ENCODE results near the gene PRDM16.

Gene PRDM16

GRCh38 chr1:3265835-3266805, 197.1 kb downstream of the PRDM16 start:
- POLR2A ChIA-PET = no interaction called here
- TF ChIP-seq ZNF529 (tag by site-specific recombination; IDR thresholded peaks at IDR 0.05; ENCODE audit: insufficient replicate concordance) (no peak), ZNF664 (tag by site-specific recombination; IDR thresholded peaks at IDR 0.05) (no peak), ZNF600 (tag by site-specific recombination; IDR thresholded peaks at IDR 0.05) (no peak), ZNF214 (tag by site-specific recombination; IDR thresholded peaks at IDR 0.05; ENCODE audit: borderline replicate concordance) (no peak), ZNF544 (tag by site-specific recombination; IDR thresholded peaks at IDR 0.05) (no peak), ZNF121 (tag by site-specific recombination; IDR thresholded peaks at IDR 0.05) (no peak), ZNF248 (tag by site-specific recombination; IDR thresholded peaks at IDR 0.05) (no peak), ZNF707 (tag by site-specific recombination; IDR thresholded peaks at IDR 0.05) (no peak), SP2 (tag by site-specific recombination; IDR thresholded peaks at IDR 0.05) (no peak)
- H3K9me3 ChIP-seq (ENCODE audit: control insufficient read depth, insufficient read depth, low read depth, low read length) = no peaks in the 10 kb centered on the region
- no peaks in the 10 kb centered on the region for H3K36me3 ChIP-seq (ENCODE audit: control insufficient read depth in 2 of 2, insufficient read depth in 1 of 2, low read length in 2 of 2)
- H3K4me1 ChIP-seq (ENCODE audit: control insufficient read depth, insufficient read depth, low read length) = no peaks in the 10 kb centered on the region
- no peak overlapping the region for H3K27ac ChIP-seq (ENCODE audit: extremely low read depth, low read depth, low read length)
- no peak overlapping the region for H3K4me3 ChIP-seq (ENCODE audit: low read depth, low read length)
- CTCF ChIA-PET = interaction anchor here (1.1 kb wide), 1 partner anchor 18 kb away, joined by 3 read pairs; no protein-coding TSS in a partner anchor

DNA sequence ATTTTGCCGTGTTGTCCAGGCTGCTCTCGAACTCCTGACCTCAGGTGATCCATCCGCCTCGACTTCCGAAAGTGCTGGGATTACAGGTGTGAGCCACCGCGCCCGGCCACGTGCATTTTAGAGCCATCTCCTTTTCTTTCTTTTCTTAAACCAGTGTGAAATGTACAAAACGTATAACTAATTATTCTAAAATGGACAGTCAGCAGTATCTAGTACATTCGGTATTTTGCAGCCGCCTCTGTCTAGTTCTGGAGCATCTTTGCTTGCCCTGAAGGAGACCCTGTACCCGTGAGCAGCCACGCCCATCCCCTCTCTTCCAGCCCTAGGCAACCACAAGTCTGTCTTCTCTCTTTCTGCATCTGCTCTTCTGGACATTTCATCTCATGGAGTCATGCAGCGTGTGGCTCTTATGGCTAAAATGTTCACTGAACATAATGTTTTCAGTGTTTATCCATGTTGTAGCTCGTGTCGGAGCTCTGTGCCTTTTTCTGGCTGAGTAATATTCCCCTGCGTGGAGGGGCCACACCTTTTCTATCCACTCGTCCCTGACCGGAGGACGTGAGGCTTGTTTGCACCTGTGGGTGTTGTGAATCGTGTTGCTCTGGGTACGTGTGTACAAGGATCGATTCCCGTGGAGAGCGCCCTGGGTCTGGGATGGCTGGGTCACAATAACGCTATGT, 198.0 kb downstream of the PRDM16 start:
- Histone ChIP-seq H3K36me3 (ENCODE audit: control insufficient read depth in 2 of 2, insufficient read depth in 1 of 2, low read length in 2 of 2) (no peaks in the 10 kb centered on the region), H3K4me3 (ENCODE audit: low read depth, low read length) (no peak overlapping the region), H3K9me3 (ENCODE audit: control insufficient read depth, insufficient read depth, low read depth, low read length) (no peaks in the 10 kb centered on the region), H3K4me1 (ENCODE audit: control insufficient read depth, insufficient read depth, low read length) (no peaks in the 10 kb centered on the region), H3K27ac (ENCODE audit: extremely low read depth, low read depth, low read length) (no peak overlapping the region)
- CTCF ChIA-PET = no interaction called here
- POLR2A ChIA-PET = no interaction called here
- TF ChIP-seq ZNF146 (tag by site-specific recombination; IDR thresholded peaks at IDR 0.05) (peak; percentile 92), ZSCAN18 (tag by site-specific recombination; IDR thresholded peaks at IDR 0.05) (no peak)

DNA sequence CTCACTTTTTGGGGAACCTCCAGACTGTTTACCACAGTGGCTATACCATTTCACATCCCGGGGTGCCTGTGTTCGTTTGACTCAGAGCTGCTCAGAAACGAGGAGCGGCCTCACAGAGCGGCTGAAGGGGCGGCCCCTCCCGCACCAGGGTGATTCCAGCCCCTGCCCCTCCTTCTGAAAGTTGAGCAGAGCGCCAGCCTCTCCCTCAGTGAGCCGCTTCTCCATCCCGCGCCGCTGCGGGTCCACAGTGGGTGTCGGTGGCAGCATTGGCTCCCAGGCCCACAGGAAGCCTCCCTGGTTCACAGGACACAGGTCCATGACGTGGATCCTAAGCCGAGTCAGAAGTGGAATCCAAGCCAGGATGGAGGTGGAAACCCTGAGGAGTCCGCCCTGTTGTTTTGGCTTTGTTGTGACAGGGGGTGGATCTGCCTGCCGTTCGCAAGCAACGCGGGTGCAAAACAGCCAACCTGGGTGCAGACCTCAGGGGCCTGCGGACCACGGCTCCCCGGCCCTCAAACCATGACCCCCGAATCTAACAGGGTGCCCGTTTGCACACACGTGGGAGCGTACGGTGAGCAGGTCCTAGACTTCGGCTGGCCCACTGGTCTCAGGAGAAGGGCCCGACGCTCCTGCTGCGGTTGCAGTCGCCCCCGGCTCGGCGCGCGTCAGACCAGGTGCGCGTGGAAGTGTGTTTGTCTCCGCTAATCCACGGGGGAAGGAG, 198.7 kb downstream of the PRDM16 start:
- Histone ChIP-seq H3K36me3 (ENCODE audit: control insufficient read depth in 2 of 2, insufficient read depth in 1 of 2, low read length in 2 of 2) (no peaks in the 10 kb centered on the region), H3K4me1 (ENCODE audit: control insufficient read depth, insufficient read depth, low read length) (no peaks in the 10 kb centered on the region), H3K27ac (ENCODE audit: extremely low read depth, low read depth, low read length) (no peak overlapping the region), H3K4me3 (ENCODE audit: low read depth, low read length) (no peak overlapping the region), H3K9me3 (ENCODE audit: control insufficient read depth, insufficient read depth, low read depth, low read length) (no peaks in the 10 kb centered on the region)
- CTCF ChIA-PET = no interaction called here
- no peak for TF ChIP-seq ZNF335 (tag by site-specific recombination; conservative IDR thresholded peaks at IDR 0.05)
- POLR2A ChIA-PET = no interaction called here

- POLR2A ChIA-PET = no interaction called here
- CTCF ChIA-PET = no interaction called here
- Histone ChIP-seq H3K4me3 (ENCODE audit: low read depth, low read length) (no peak overlapping the region), H3K9me3 (ENCODE audit: control insufficient read depth, insufficient read depth, low read depth, low read length) (no peaks in the 10 kb centered on the region), H3K36me3 (ENCODE audit: control insufficient read depth in 2 of 2, insufficient read depth in 1 of 2, low read length in 2 of 2) (no peaks in the 10 kb centered on the region), H3K4me1 (ENCODE audit: control insufficient read depth, insufficient read depth, low read length) (no peaks in the 10 kb centered on the region), H3K27ac (ENCODE audit: extremely low read depth, low read depth, low read length) (no peak overlapping the region)
- TF ChIP-seq ZNF701 (tag by site-specific recombination; IDR thresholded peaks at IDR 0.05) (no peak), ZNF366 (tag by site-specific recombination; conservative IDR thresholded peaks at IDR 0.05) (no peak), ZNF223 (tag by site-specific recombination; IDR thresholded peaks at IDR 0.05) (no peak), ZIC2 (tag by site-specific recombination; IDR thresholded peaks at IDR 0.05) (no peak), GLI4 (tag by site-specific recombination; IDR thresholded peaks at IDR 0.05) (no peak), MEIS1 (CRISPR knock-in tag; IDR thresholded peaks at IDR 0.05; ENCODE audit: borderline replicate concordance) (no peak), ZNF544 (tag by site-specific recombination; IDR thresholded peaks at IDR 0.05) (no peak), REPIN1 (tag by site-specific recombination; IDR thresholded peaks at IDR 0.05; ENCODE audit: low read depth) (no peak), ZNF280C (tag by site-specific recombination; IDR thresholded peaks at IDR 0.05) (no peak), ZNF48 (tag by site-specific recombination; IDR thresholded peaks at IDR 0.05) (no peak)
- TF ChIP-seq, protein P1, sequence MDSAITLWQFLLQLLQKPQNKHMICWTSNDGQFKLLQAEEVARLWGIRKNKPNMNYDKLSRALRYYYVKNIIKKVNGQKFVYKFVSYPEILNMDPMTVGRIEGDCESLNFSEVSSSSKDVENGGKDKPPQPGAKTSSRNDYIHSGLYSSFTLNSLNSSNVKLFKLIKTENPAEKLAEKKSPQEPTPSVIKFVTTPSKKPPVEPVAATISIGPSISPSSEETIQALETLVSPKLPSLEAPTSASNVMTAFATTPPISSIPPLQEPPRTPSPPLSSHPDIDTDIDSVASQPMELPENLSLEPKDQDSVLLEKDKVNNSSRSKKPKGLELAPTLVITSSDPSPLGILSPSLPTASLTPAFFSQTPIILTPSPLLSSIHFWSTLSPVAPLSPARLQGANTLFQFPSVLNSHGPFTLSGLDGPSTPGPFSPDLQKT (IDR thresholded peaks at IDR 0.05; ENCODE audit: borderline replicate concordance, low read depth, low read length) = no peak
These were observed 199.3 kb downstream of the PRDM16 start for GRCh38 chr1:3268281-3268680.
